MM.1S (cell line): ENCODE data around the gene ANKLE1.
A peak's percentile ranks its signal among the peaks of the same experiment; 100 is the strongest.

Experiments
- DNase-seq: peaks from one replicate; pipeline ENCODE4 v3.0.0-alpha.2; 2015
- H2AFZ ChIP-seq: fragments of 300-600 bp; sonication (generic); 2 replicates; pipeline ENCODE4 v1.6.0; 2016; ENCODE audit warnings: antibody characterized with exemption, low read length
- H3F3A ChIP-seq: fragments of 300-600 bp; sonication (generic); 2 replicates; pipeline ENCODE4 v1.6.1; 2016; ENCODE audit warnings: mild to moderate bottlenecking, antibody characterized with exemption, low read length, moderate library complexity, mixed read lengths; ENCODE audit not compliant: insufficient read depth
- H3K27ac ChIP-seq: fragments of 300-600 bp; sonication (generic); 2 replicates; pipeline ENCODE4 v1.5.1; 2016; ENCODE audit warnings: mild to moderate bottlenecking, low read length
- H3K27me3 ChIP-seq: fragments of 300-600 bp; sonication (generic); replicated peaks from 2 replicates; pipeline ENCODE4 v1.6.0; 2016; ENCODE audit warnings: low read length; ENCODE audit not compliant: insufficient read depth
- H3K36me3 ChIP-seq: fragments of 300-600 bp; sonication (generic); replicated peaks from 2 replicates; pipeline ENCODE4 v1.6.1; 2016; ENCODE audit warnings: mild to moderate bottlenecking, low read length, mixed read lengths; ENCODE audit not compliant: insufficient read depth
- H3K4me1 ChIP-seq: fragments of 300-600 bp; sonication (generic); 2 replicates; pipeline ENCODE4 v1.6.1; 2016; ENCODE audit warnings: low read length, mixed read lengths
- H3K4me2 ChIP-seq: fragments of 300-600 bp; sonication (generic); 2 replicates; pipeline ENCODE4 v1.6.0; 2016; ENCODE audit warnings: low read depth, low read length
- H3K4me3 ChIP-seq: fragments of 300-600 bp; sonication (generic); 2 replicates; pipeline ENCODE4 v1.5.1; 2016; ENCODE audit warnings: low read length, mixed read lengths
- H3K79me2 ChIP-seq: fragments of 300-600 bp; sonication (generic); 2 replicates; pipeline ENCODE4 v1.6.1; 2016; ENCODE audit warnings: mixed run types, low read length, mixed read lengths
- H3K9ac ChIP-seq: fragments of 300-600 bp; sonication (generic); 2 replicates; pipeline ENCODE4 v1.6.1; 2016; ENCODE audit warnings: low read length, mixed read lengths
- H3K9me2 ChIP-seq: fragments of 300-600 bp; sonication (generic); replicated peaks from 2 replicates; pipeline ENCODE4 v1.6.1; 2016; ENCODE audit warnings: mild to moderate bottlenecking, low read length, mixed read lengths; ENCODE audit not compliant: insufficient read depth
- H3K9me3 ChIP-seq: fragments of 300-600 bp; sonication (generic); replicated peaks from 2 replicates; pipeline ENCODE4 v1.6.1; 2016; ENCODE audit warnings: mild to moderate bottlenecking, low read length, mixed read lengths; ENCODE audit not compliant: insufficient read depth
- H4K20me1 ChIP-seq: fragments of 300-600 bp; sonication (generic); 2 replicates; pipeline ENCODE4 v1.6.1; 2016; ENCODE audit warnings: mild to moderate bottlenecking, low read length, moderate library complexity, mixed read lengths; ENCODE audit not compliant: insufficient read depth
- EZH2 ChIP-seq: fragments of 300-600 bp; sonication (generic); optimal IDR thresholded peaks from 2 replicates; pipeline ENCODE3; 2017; ENCODE audit warnings: low read depth, mild to moderate bottlenecking, antibody characterized with exemption, low read length, mixed read lengths
- EZH2phosphoT487 ChIP-seq: fragments of 300-600 bp; sonication (generic); IDR thresholded peaks from 2 replicates; pipeline ENCODE4 v1.6.1; 2018; ENCODE audit warnings: antibody characterized with exemption, low read length
- TF ChIP-seq, protein P1 (sequence below): fragments of 300-600 bp; sonication (generic); IDR thresholded peaks from 2 replicates; pipeline ENCODE4 v1.5.1; 2016; ENCODE audit warnings: antibody characterized with exemption, low read length, mixed read lengths

ANKLE1 gene

DNA sequence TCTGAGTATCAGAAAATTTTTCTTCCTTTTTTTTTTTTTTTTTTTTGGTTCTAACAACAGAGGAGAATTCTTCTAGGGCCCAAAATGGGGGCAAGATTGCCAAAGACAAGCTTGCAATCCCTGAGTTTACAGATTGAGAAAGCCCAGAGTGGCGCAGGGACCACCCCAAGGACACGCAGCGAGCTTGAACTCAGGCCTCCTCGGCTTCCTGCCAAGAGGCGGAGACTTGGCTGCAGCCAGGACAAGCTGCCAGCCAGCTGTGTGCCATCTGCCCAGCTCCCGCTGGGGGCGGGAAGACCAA, 23.5 kb downstream of the ANKLE1 start:
- TF ChIP-seq EZH2 (no peak), EZH2phosphoT487 (no peak)
- TF ChIP-seq, protein P1, sequence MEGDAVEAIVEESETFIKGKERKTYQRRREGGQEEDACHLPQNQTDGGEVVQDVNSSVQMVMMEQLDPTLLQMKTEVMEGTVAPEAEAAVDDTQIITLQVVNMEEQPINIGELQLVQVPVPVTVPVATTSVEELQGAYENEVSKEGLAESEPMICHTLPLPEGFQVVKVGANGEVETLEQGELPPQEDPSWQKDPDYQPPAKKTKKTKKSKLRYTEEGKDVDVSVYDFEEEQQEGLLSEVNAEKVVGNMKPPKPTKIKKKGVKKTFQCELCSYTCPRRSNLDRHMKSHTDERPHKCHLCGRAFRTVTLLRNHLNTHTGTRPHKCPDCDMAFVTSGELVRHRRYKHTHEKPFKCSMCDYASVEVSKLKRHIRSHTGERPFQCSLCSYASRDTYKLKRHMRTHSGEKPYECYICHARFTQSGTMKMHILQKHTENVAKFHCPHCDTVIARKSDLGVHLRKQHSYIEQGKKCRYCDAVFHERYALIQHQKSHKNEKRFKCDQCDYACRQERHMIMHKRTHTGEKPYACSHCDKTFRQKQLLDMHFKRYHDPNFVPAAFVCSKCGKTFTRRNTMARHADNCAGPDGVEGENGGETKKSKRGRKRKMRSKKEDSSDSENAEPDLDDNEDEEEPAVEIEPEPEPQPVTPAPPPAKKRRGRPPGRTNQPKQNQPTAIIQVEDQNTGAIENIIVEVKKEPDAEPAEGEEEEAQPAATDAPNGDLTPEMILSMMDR, result no peak
- 0 out of 2 replicates have a peak overlapping the region, but pooled peaks have one; percentile 5 for H3K4me3 ChIP-seq
- H3K27me3 ChIP-seq, result no peaks in the 10 kb centered on the region
- H3K4me2 ChIP-seq, result peak overlapping the region; percentile 46
- peak overlapping the region; percentile 19; the same call in 1 of the 2 replicates for H2AFZ ChIP-seq
- peaks cover 18% of the 10 kb centered on the region for H3K4me1 ChIP-seq
- peaks cover 28% of the 10 kb centered on the region for H3K79me2 ChIP-seq
- H3K9ac ChIP-seq, result peak overlapping the region; percentile 21; the same call in 1 of the 2 replicates
- no peaks in the 10 kb centered on the region for H4K20me1 ChIP-seq
- peak overlapping the region; percentile 47; the same call in 1 of the 2 replicates for H3K27ac ChIP-seq
- no peaks in the 10 kb centered on the region for H3K36me3 ChIP-seq
- no peaks in the 10 kb centered on the region for H3K9me3 ChIP-seq
- no peak for DNase-seq
- H3K9me2 ChIP-seq, result no peaks in the 10 kb centered on the region
- peaks cover 24% of the 10 kb centered on the region for H3F3A ChIP-seq

DNA sequence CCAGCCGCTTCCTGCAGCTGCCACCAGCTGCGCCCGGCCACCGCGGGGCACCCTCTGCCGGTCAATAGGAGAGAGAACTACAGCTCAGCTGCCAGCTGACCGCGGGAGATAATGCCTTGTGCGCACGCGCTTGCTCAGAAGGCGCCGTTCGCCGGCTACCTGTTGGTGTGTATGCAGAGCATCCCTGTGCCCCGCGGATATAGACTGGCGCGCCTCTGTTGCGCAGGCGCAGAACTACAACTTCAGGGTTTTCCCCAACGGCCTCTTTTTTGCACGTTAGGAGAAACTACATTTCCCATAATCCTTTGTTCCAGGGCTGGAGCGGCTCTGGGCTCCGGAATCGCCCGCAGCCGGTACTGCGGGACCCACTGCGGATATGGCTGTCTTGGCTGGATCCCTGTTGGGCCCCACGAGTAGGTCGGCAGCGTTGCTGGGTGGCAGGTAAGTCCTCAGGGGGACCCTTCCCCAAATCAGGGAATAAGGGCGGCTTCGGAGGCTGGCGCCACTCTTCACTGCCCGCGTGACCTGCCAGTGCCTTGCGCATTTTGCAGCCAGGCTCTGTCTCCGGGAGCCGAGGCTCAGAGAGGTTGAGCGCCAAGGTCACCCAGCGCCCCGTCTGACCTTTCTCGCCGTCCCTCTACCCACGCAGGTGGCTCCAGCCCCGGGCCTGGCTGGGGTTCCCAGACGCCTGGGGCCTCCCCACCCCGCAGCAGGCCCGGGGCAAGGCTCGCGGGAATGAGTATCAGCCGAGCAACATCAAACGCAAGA, 24.0 kb downstream of the ANKLE1 start, which contains the start of gene MRPL34:
TSS of gene MRPL34 (plus strand) at position 356 of the 768 bp plus-strand sequence. CDS start at position 377, 21 bp downstream.
- peak within 1 kb of the TSS; percentile 92 for H3K27ac ChIP-seq
- peak within 1 kb of the TSS; percentile 85 for H2AFZ ChIP-seq
- H3F3A ChIP-seq, result peaks cover 24% of the 10 kb centered on the region
- H3K9ac ChIP-seq, result peak within 1 kb of the TSS; percentile 85
- H4K20me1 ChIP-seq, result no peaks in the 10 kb centered on the region
- H3K9me3 ChIP-seq, result no peaks in the 10 kb centered on the region
- H3K4me2 ChIP-seq, result peak within 1 kb of the TSS; percentile 97
- H3K9me2 ChIP-seq, result no peaks in the 10 kb centered on the region
- no peaks in the 10 kb centered on the region for H3K27me3 ChIP-seq
- H3K36me3 ChIP-seq, result no peaks in the 10 kb centered on the region
- H3K4me1 ChIP-seq, result peaks cover 23% of the 10 kb centered on the region
- TF ChIP-seq EZH2phosphoT487, result no peak
- TF ChIP-seq EZH2, result no peak
- TF ChIP-seq, protein P1, result peak; percentile 93
- DNase-seq, result peak; percentile 100
- H3K4me3 ChIP-seq, result peak within 1 kb of the TSS; percentile 85
- peaks cover 33% of the 10 kb centered on the region for H3K79me2 ChIP-seq

DNA sequence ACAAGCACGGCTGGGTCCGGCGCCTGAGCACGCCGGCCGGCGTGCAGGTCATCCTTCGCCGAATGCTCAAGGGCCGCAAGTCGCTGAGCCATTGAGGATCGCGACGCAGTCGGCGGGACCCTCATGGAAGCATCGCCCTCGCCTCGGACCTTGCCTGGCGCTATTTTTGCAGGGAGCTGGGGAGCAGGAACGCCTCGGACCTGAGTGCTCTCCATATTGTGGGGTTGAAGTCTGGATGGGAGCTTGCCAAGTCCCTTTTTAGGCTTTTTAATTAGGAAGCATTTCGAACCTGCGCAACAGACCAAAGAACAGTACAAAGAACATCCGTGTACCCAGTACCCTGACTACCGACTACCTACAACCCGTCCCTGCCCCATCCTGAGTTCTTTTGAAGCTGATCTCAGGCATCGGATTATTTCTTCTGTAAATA, 24.6 kb downstream of the ANKLE1 start:
- H3K9me2 ChIP-seq, result no peaks in the 10 kb centered on the region
- peaks cover 39% of the 10 kb centered on the region for H3K79me2 ChIP-seq
- peak overlapping the region; percentile 85 for H2AFZ ChIP-seq
- peaks cover 24% of the 10 kb centered on the region for H3F3A ChIP-seq
- DNase-seq, result no peak
- H3K27me3 ChIP-seq, result no peaks in the 10 kb centered on the region
- H3K36me3 ChIP-seq, result no peaks in the 10 kb centered on the region
- H4K20me1 ChIP-seq, result no peaks in the 10 kb centered on the region
- TF ChIP-seq EZH2phosphoT487 (no peak), EZH2 (no peak)
- TF ChIP-seq, protein P1, result no peak
- H3K27ac ChIP-seq, result peak overlapping the region; percentile 92
- H3K9me3 ChIP-seq, result no peaks in the 10 kb centered on the region
- H3K4me3 ChIP-seq, result peak overlapping the region; percentile 85
- H3K4me1 ChIP-seq, result peaks cover 23% of the 10 kb centered on the region
- peak overlapping the region; percentile 85 for H3K9ac ChIP-seq
- peak overlapping the region; percentile 97 for H3K4me2 ChIP-seq
